Hepatic stellate cell (primary cell): ENCODE measurements around the gene ACTA2.
"Not testable (repeated sequence)": the region's sequence is repeated elsewhere in the genome, so short reads cannot be mapped to it uniquely, and the experiment has no call there.

Experiments
- DNase-seq: peaks from one replicate; pipeline ENCODE4 v3.0.0; 2011; ENCODE audit warnings: low spot score

The ACTA2 gene

GRCh38 chr10:88949051-88949450 lies 3.5 kb downstream of the ACTA2 start:
- no peak for DNase-seq

GRCh38 chr10:88946965-88947590 lies 5.5 kb downstream of the ACTA2 start:
- no peak for DNase-seq

- no peak for DNase-seq
Measured at GRCh38 chr10:88946200-88946599, 6.4 kb downstream of the ACTA2 start.

- no peak for DNase-seq
Measured at GRCh38 chr10:88944813-88945212, 7.8 kb downstream of the ACTA2 start.

GRCh38 chr10:88943778-88944177 lies 8.8 kb downstream of the ACTA2 start:
- no peak for DNase-seq

- no peak for DNase-seq
Measured at GRCh38 chr10:88941026-88941425, 11.5 kb downstream of the ACTA2 start.

GRCh38 chr10:88938938-88939337 lies 13.6 kb downstream of the ACTA2 start:
- no peak for DNase-seq

- DNase-seq: no peak
Measured at GRCh38 chr10:88938039-88938438, 14.5 kb downstream of the ACTA2 start.

GRCh38 chr10:88936656-88937055 lies 15.9 kb downstream of the ACTA2 start:
- no peak for DNase-seq

- DNase-seq: peak; percentile 29
Measured at GRCh38 chr10:88934900-88935672, 17.5 kb downstream of the ACTA2 start.

GRCh38 chr10:88933564-88933963 lies 19.0 kb downstream of the ACTA2 start:
- DNase-seq: no peak

GRCh38 chr10:88932539-88933256 lies 19.9 kb downstream of the ACTA2 start:
- peak; percentile 42 for DNase-seq

GRCh38 chr10:88932029-88932428 lies 20.5 kb downstream of the ACTA2 start:
- DNase-seq: not testable (repeated sequence)

- no peak for DNase-seq
Measured at GRCh38 chr10:88931548-88931947, 21.0 kb downstream of the ACTA2 start.

GRCh38 chr10:88928254-88928653 lies 24.3 kb downstream of the ACTA2 start:
- DNase-seq: no peak

GRCh38 chr10:88927416-88927690 lies 25.2 kb downstream of the ACTA2 start:
- no peak for DNase-seq

- no peak for DNase-seq
Measured at GRCh38 chr10:88926566-88927415, 25.8 kb downstream of the ACTA2 start.

- DNase-seq: no peak
Measured at GRCh38 chr10:88923520-88923919, 29.1 kb downstream of the ACTA2 start.

GRCh38 chr10:88922041-88922440 lies 30.5 kb downstream of the ACTA2 start:
- DNase-seq: no peak

- DNase-seq: no peak
Measured at GRCh38 chr10:88920986-88921593, 31.5 kb downstream of the ACTA2 start.

GRCh38 chr10:88920198-88920597 lies 32.4 kb downstream of the ACTA2 start:
- DNase-seq: no peak

GRCh38 chr10:88919041-88919440 lies 33.5 kb downstream of the ACTA2 start:
- DNase-seq: no peak
